H1 (cell line): ENCODE results near the gene CELF2. TPM values are rescaled to one million over a fixed set of nuclear protein-coding genes. Genes with fewer than 3 reads are reported as not detected.

ENCODE experiments used
- CTCF ChIA-PET: fragments of 300-600 bp; sonication (Branson Sonifier 250); formaldehyde crosslinking; loops from one replicate; lab custom pipeline; 2021; ENCODE audit not compliant: partially characterized antibody; lab: Charles Lee
- POLR2A ChIA-PET: fragments of 300-600 bp; sonication (Branson Sonifier 250); formaldehyde crosslinking; loops from one replicate; lab custom pipeline; 2021; ENCODE audit warnings: inconsistent platforms; ENCODE audit not compliant: partially characterized antibody; lab: Charles Lee
- DNase-seq, 2 experiments: peaks; one replicate each; pipeline versions ENCODE4 v3.0.0 to v3.0.0-alpha.2; 2010 to 2022; ENCODE audit warnings: low spot score in 2 of 2, low read depth in 1 of 2, mixed read lengths in 1 of 2
- FAIRE-seq: peaks from 2 replicates; lab custom pipeline; 2011; peaks lifted over from hg19 to GRCh38; lab: Jason Lieb, UNC
- H2AFZ ChIP-seq: 2 replicates; pipeline ENCODE4 v1.8.1; 2012; ENCODE audit warnings: low read length, inconsistent platforms
- H2AK5ac ChIP-seq: 2 replicates; pipeline ENCODE4 v1.6.1; 2013; ENCODE audit warnings: low read depth, low read length
- H2BK120ac ChIP-seq: replicated peaks from 2 replicates; pipeline ENCODE3; 2013; ENCODE audit warnings: low read depth, low read length, inconsistent platforms
- H2BK12ac ChIP-seq: 2 replicates; pipeline ENCODE4 v1.6.1; 2013; ENCODE audit warnings: low read depth, low read length
- H2BK15ac ChIP-seq: 2 replicates; pipeline ENCODE4 v1.6.1; 2013; ENCODE audit warnings: low read length
- H2BK20ac ChIP-seq: 2 replicates; pipeline ENCODE4 v1.6.1; 2013; ENCODE audit warnings: low read length
- H2BK5ac ChIP-seq: 2 replicates; pipeline ENCODE4 v1.6.1; 2013; ENCODE audit warnings: low read depth, low read length
- H3K14ac ChIP-seq: 2 replicates; pipeline ENCODE4 v1.6.1; 2013; ENCODE audit warnings: inconsistent platforms; ENCODE audit not compliant: insufficient read length
- H3K18ac ChIP-seq: 2 replicates; pipeline ENCODE4 v1.6.1; 2013; ENCODE audit warnings: low read length; ENCODE audit errors: extremely low read depth
- H3K23ac ChIP-seq: 2 replicates; pipeline ENCODE4 v1.6.1; 2013; ENCODE audit warnings: inconsistent platforms; ENCODE audit not compliant: insufficient read length
- H3K23me2 ChIP-seq: 2 replicates; pipeline ENCODE4 v1.6.1; 2013; ENCODE audit warnings: low read depth, low read length
- H3K27ac ChIP-seq: 2 replicates; pipeline ENCODE4 v1.6.1; 2011; ENCODE audit warnings: low read depth, low read length, inconsistent platforms
- H3K27me3 ChIP-seq, 4 experiments: replicated peaks in 1 of 4; 1 replicate in 1 of 4; 2 replicates in 3 of 4; pipeline versions ENCODE4 v1.6.1 to v1.8.1; 2011 to 2013; ENCODE audit warnings: low read length in 3 of 4, mild to moderate bottlenecking in 3 of 4, inconsistent platforms in 2 of 4, mixed read lengths in 2 of 4, moderate library complexity in 1 of 4; ENCODE audit not compliant: control insufficient read depth in 3 of 4, insufficient read depth in 3 of 4; ENCODE audit errors: extremely low read depth in 1 of 4
- H3K36me3 ChIP-seq, 4 experiments: 2 replicates each; pipeline versions ENCODE4 v1.6.1 to v1.8.1; 2011 to 2013; ENCODE audit warnings: mild to moderate bottlenecking in 4 of 4, low read length in 3 of 4, moderate library complexity in 2 of 4, control low read depth in 1 of 4, inconsistent platforms in 1 of 4; ENCODE audit not compliant: insufficient read depth in 4 of 4, control insufficient read depth in 2 of 4
- H3K4ac ChIP-seq: replicated peaks from 2 replicates; pipeline ENCODE3; 2013; ENCODE audit warnings: low read length, low read depth, mixed read lengths, inconsistent platforms; ENCODE audit not compliant: insufficient read length
- H3K4me1 ChIP-seq, 4 experiments: replicated peaks in 1 of 4; 1 replicate in 1 of 4; 2 replicates in 3 of 4; pipeline versions ENCODE4 v1.6.1 to v1.8.1; 2011 to 2013; ENCODE audit warnings: low read length in 3 of 4, inconsistent platforms in 2 of 4, mixed read lengths in 1 of 4; ENCODE audit not compliant: insufficient read depth in 4 of 4, control insufficient read depth in 3 of 4
- H3K4me2 ChIP-seq, 2 experiments: 2 replicates each; pipeline versions ENCODE4 v1.6.1 to v1.8.1; 2011 to 2013; ENCODE audit warnings: low read depth in 2 of 2, low read length in 2 of 2, control low read depth in 1 of 2, inconsistent platforms in 1 of 2, mild to moderate bottlenecking in 1 of 2; ENCODE audit not compliant: insufficient read depth in 1 of 2
- H3K4me3 ChIP-seq, 4 experiments: fragments of 200-600, 300-600 bp in 1 of 4; sonication (generic), shearing (Covaris generic), sonication (Bioruptor Twin) in 1 of 4; 2 replicates each; pipeline versions ENCODE4 v1.5.1 to v1.8.1; 2011 to 2016; ENCODE audit warnings: low read length in 4 of 4, low read depth in 3 of 4, control low read depth in 2 of 4, inconsistent platforms in 2 of 4, mild to moderate bottlenecking in 2 of 4, mixed read lengths in 1 of 4, moderate library complexity in 1 of 4; ENCODE audit not compliant: insufficient read depth in 2 of 4; ENCODE audit errors: extremely low read depth in 1 of 4
- H3K56ac ChIP-seq: replicated peaks from 2 replicates; pipeline ENCODE3; 2013; ENCODE audit warnings: low read depth, mild to moderate bottlenecking, mixed read lengths, low read length, inconsistent platforms; ENCODE audit not compliant: insufficient read length
- H3K79me1 ChIP-seq: 2 replicates; pipeline ENCODE4 v1.6.1; 2013; ENCODE audit warnings: low read depth, low read length, control low read depth
- H3K79me2 ChIP-seq, 2 experiments: 2 replicates each; pipeline versions ENCODE4 v1.6.1 to v1.8.1; 2012 to 2013; ENCODE audit warnings: low read length in 2 of 2, mild to moderate bottlenecking in 2 of 2, inconsistent platforms in 1 of 2; ENCODE audit not compliant: insufficient read depth in 2 of 2, control insufficient read depth in 1 of 2
- H3K9ac ChIP-seq, 4 experiments: replicated peaks in 1 of 4; 1 replicate in 1 of 4; 2 replicates in 3 of 4; pipeline versions ENCODE4 v1.6.1 to v1.8.1; 2011 to 2013; ENCODE audit warnings: low read depth in 3 of 4, low read length in 3 of 4, control low read depth in 2 of 4, mild to moderate bottlenecking in 2 of 4, moderate library complexity in 2 of 4, inconsistent platforms in 1 of 4; ENCODE audit errors: extremely low read depth in 1 of 4
- H3K9me3 ChIP-seq, 2 experiments: 2 replicates each; pipeline versions ENCODE4 v1.6.1 to v1.8.1; 2012 to 2013; ENCODE audit warnings: mild to moderate bottlenecking in 2 of 2, moderate library complexity in 2 of 2, control low read depth in 1 of 2, inconsistent platforms in 1 of 2, low read depth in 1 of 2, low read length in 1 of 2, mixed read lengths in 1 of 2; ENCODE audit not compliant: insufficient read depth in 2 of 2
- H4K20me1 ChIP-seq, 2 experiments: replicated peaks in 1 of 2; 2 replicates each; pipeline versions ENCODE3 to v1.8.1; 2011 to 2013; ENCODE audit warnings: inconsistent platforms in 2 of 2, low read length in 2 of 2, mild to moderate bottlenecking in 1 of 2; ENCODE audit not compliant: insufficient read depth in 2 of 2, control insufficient read depth in 1 of 2
- H4K5ac ChIP-seq: 2 replicates; pipeline ENCODE4 v1.6.1; 2013; ENCODE audit warnings: low read length, low read depth, mixed read lengths, inconsistent platforms; ENCODE audit not compliant: insufficient read length
- H4K8ac ChIP-seq: 2 replicates; pipeline ENCODE4 v1.8.0; 2013; ENCODE audit warnings: mild to moderate bottlenecking, moderate library complexity, low read length, inconsistent platforms; ENCODE audit not compliant: insufficient read depth; ENCODE audit errors: extremely low read depth
- H4K91ac ChIP-seq: replicated peaks from 2 replicates; pipeline ENCODE3; 2013; ENCODE audit warnings: low read length, mixed read lengths, inconsistent platforms; ENCODE audit not compliant: insufficient read length
- ASH2L ChIP-seq: fragments of 200-600, 300-600 bp; sonication (generic); IDR thresholded peaks from one replicate; pipeline ENCODE4 v1.7.1; 2017; ENCODE audit warnings: low read length
- JUN ChIP-seq: IDR thresholded peaks from 2 replicates; pipeline ENCODE4 v1.6.1; 2011; ENCODE audit warnings: low read depth, mild to moderate bottlenecking, improper control_type of control experiment, low read length
- JUND ChIP-seq: IDR thresholded peaks from 2 replicates; pipeline ENCODE4 v1.6.1; 2011; ENCODE audit warnings: mild to moderate bottlenecking, improper control_type of control experiment, low read length
- POLR2AphosphoS5 ChIP-seq: IDR thresholded peaks from 2 replicates; pipeline ENCODE4 v1.6.1; 2011; ENCODE audit warnings: low read depth, low read length
- TAF7 ChIP-seq: optimal IDR thresholded peaks from 2 replicates; pipeline ENCODE3; 2011; ENCODE audit warnings: low read depth, mild to moderate bottlenecking, inconsistent platforms, low read length, moderate library complexity, borderline replicate concordance
- ZNF274 ChIP-seq: IDR thresholded peaks from 2 replicates; pipeline ENCODE4 v1.7.0; 2012; ENCODE audit warnings: low read length, borderline replicate concordance; ENCODE audit errors: extremely low read depth
- WGBS, 2 experiments: shearing (Covaris generic) in 1 of 2; methylation state at CpG; one replicate each; pipeline versions ENCODE4 v1.1.6 to v1.1.7; 2013 to 2015; ENCODE audit warnings: low lambda C conversion rate in 2 of 2, mixed read lengths in 2 of 2, inconsistent platforms in 1 of 2, low coverage in 1 of 2, missing lambda C conversion rate in 1 of 2; ENCODE audit not compliant: insufficient replicate concordance in 2 of 2, insufficient coverage in 1 of 2, insufficient read length in 1 of 2; ENCODE audit errors: extremely low coverage in 1 of 2, missing lambda C conversion rate in 1 of 2; 5-methylcytosine and 5-hydroxymethylcytosine counted together
- polyA plus RNA-seq, 7 experiments: library from polyadenylated mRNA; depleted of rRNA in 3 of 7; stranded (reverse) in 5 of 7; unstranded in 2 of 7; fragments of >200 nt in 5 of 7; fragments of 200-250 nt in 2 of 7; gene quantifications; 1 replicate in 5 of 7; 2 replicates in 1 of 7; 4 replicates in 1 of 7; pipeline versions ENCODE4 v1.2.1 to v1.2.3, GENCODE V29; 2011 to 2013; ENCODE audit warnings: missing spikeins in 2 of 7, mixed read lengths in 2 of 7
- total RNA-seq: library from RNA; stranded (reverse); fragmentation: NEBNext Ultra II Directional; extraction: Animal tissue kit (Norgen Biotek cat#: 25700); gene quantifications from 2 replicates; pipeline ENCODE4 v1.2.1, GENCODE V29; 2021

Gene CELF2
- total and polyA plus RNA-seq, 2 of the 8 experiments (the other 6 are each of a cell fraction or from before 2014, with no cell fraction given) = 18.3 to 22.7 TPM

GRCh38 chr10:10976652-10977051 lies 41.0 kb upstream of the CELF2 start:
- Histone ChIP-seq H2BK5ac (no peak overlapping the region), H3K4me2 (no peak overlapping the region), H3K23ac (no peak overlapping the region), H2AK5ac (no peak overlapping the region), H3K4ac (no peak overlapping the region), H3K9ac (no peak overlapping the region), H3K23me2 (no peaks in the 10 kb centered on the region), H2BK120ac (no peak overlapping the region), H2BK15ac (no peak overlapping the region), H3K79me2 (no peaks in the 10 kb centered on the region), H3K18ac (no peak overlapping the region), H3K27me3 (no peaks in the 10 kb centered on the region), H3K56ac (no peak overlapping the region), H2BK12ac (no peak overlapping the region), H3K79me1 (no peaks in the 10 kb centered on the region), H3K4me1 (no peaks in the 10 kb centered on the region), H2AFZ (no peak overlapping the region), H3K36me3 (no peaks in the 10 kb centered on the region), H4K20me1 (no peaks in the 10 kb centered on the region), H4K91ac (no peak overlapping the region), H3K9me3 (no peaks in the 10 kb centered on the region), H4K8ac (no peak overlapping the region), H3K14ac (no peak overlapping the region), H3K4me3 (no peak overlapping the region), H2BK20ac (no peak overlapping the region), H4K5ac (no peak overlapping the region), H3K27ac (no peak overlapping the region)
- CTCF ChIA-PET = interaction anchor here (1.2 kb wide), 1 partner anchor 59 kb away, joined by 3 read pairs; no protein-coding TSS in a partner anchor
- WGBS, 2 experiments = 86% methylated on average over 4 of the region's 4 CpGs; no CpG with 5 or more reads in 1 of the 2 experiments
- DNase-seq (no peak), FAIRE-seq (no peak)
- TF ChIP-seq POLR2AphosphoS5 (no peak), TAF7 (no peak), JUND (no peak), JUN (no peak), ASH2L (no peak), ZNF274 (no peak)
- POLR2A ChIA-PET = no interaction called here
